ENCODE results near the gene HSCB. TPM values are rescaled to one million over a fixed set of nuclear protein-coding genes. Genes with fewer than 3 reads are reported as not detected.

The HSCB gene
- total and polyA plus RNA-seq, 2 of the 4 experiments (the other 2 are of a cell fraction) = 5.4 to 13.2 TPM

Other genes with a start within 250 kb of the HSCB start
- 9.4 and 13.3 TPM in 2 replicates for gene TTC28, start 62.2 kb upstream of the HSCB start, total RNA-seq (2012; rRNA removed)
- 5.6 TPM in 2 replicates for gene TTC28, start 62.2 kb upstream of the HSCB start, polyA plus RNA-seq (2012; rRNA removed)
- gene CHEK2, start 219 bp upstream of the HSCB start, total RNA-seq (2012; rRNA removed) = 9.9 and 11.4 TPM in 2 replicates
- gene CHEK2, start 219 bp upstream of the HSCB start, polyA plus RNA-seq (2012; rRNA removed) = 11.6 and 16.1 TPM in 2 replicates
- 7.0 and 15.6 TPM in 2 replicates for gene CCDC117, start 30.7 kb downstream of the HSCB start, total RNA-seq (2012; rRNA removed)
- 4.2 and 5.9 TPM in 2 replicates for gene CCDC117, start 30.7 kb downstream of the HSCB start, polyA plus RNA-seq (2012; rRNA removed)
- gene XBP1, start 58.5 kb downstream of the HSCB start, total RNA-seq (2012; rRNA removed) = 195 and 223 TPM in 2 replicates
- gene XBP1, start 58.5 kb downstream of the HSCB start, polyA plus RNA-seq (2012; rRNA removed) = 93.8 and 95.0 TPM in 2 replicates
- 1.4 TPM in 2 replicates for gene ZNRF3, start 141.5 kb downstream of the HSCB start, total RNA-seq (2012; rRNA removed)
- gene ZNRF3, start 141.5 kb downstream of the HSCB start, polyA plus RNA-seq (2012; rRNA removed) = 2.4 and 3.3 TPM in 2 replicates